OCI-LY7 (cell line): ENCODE data around the gene PAX7. TPM values are rescaled to one million over a fixed set of nuclear protein-coding genes. Genes with fewer than 3 reads are reported as not detected.

Experiments used
- BruUV-seq: library from RNA; stranded (reverse); fragments of 400-500 nt; replicated peaks from 2 replicates; lab custom pipeline; 2021; lab: Mats Ljungman, UMichigan
- CTCF ChIA-PET: fragments of 300-600 bp; sonication (Branson Sonifier 250); formaldehyde crosslinking; loops from one replicate; lab custom pipeline; 2022; ENCODE audit warnings: antibody characterized with exemption; ENCODE audit not compliant: unreplicated experiment; lab: Charles Lee
- POLR2A ChIA-PET: fragments of 300-600 bp; sonication (Branson Sonifier 250); formaldehyde crosslinking; loops from one replicate; lab custom pipeline; 2022; ENCODE audit warnings: antibody characterized with exemption; lab: Charles Lee
- DNase-seq: peaks from one replicate; pipeline ENCODE4 v3.0.0-alpha.2; 2015; ENCODE audit warnings: low spot score
- H2AFZ ChIP-seq: fragments of 200-600 bp; sonication (generic), shearing (Covaris generic); 2 replicates; pipeline ENCODE4 v1.6.1; 2014; ENCODE audit warnings: mild to moderate bottlenecking, antibody characterized with exemption, low read length, moderate library complexity
- H3K27ac ChIP-seq: fragments of 200-600 bp; sonication (generic); 2 replicates; pipeline ENCODE4 v1.5.1; 2014; ENCODE audit warnings: mixed run types, low read depth, mild to moderate bottlenecking, moderate library complexity, low read length, inconsistent platforms; ENCODE audit not compliant: poor library complexity, severe bottlenecking
- H3K36me3 ChIP-seq: fragments of 200-600 bp; sonication (generic); 2 replicates; pipeline ENCODE4 v1.6.1; 2014; ENCODE audit warnings: mild to moderate bottlenecking, antibody characterized with exemption, low read length, moderate library complexity, mixed read lengths; ENCODE audit not compliant: insufficient read depth
- H3K4me1 ChIP-seq: fragments of 200-600 bp; sonication (generic); 2 replicates; pipeline ENCODE4 v1.5.1; 2014; ENCODE audit warnings: mild to moderate bottlenecking, low read length; ENCODE audit not compliant: insufficient read depth, poor library complexity, severe bottlenecking
- H3K4me2 ChIP-seq: fragments of 200-600 bp; sonication (generic); 2 replicates; pipeline ENCODE4 v1.6.1; 2014; ENCODE audit warnings: mild to moderate bottlenecking, low read length
- H3K4me3 ChIP-seq: fragments of 200-600 bp; sonication (generic); 2 replicates; pipeline ENCODE4 v1.5.1; 2014; ENCODE audit warnings: mild to moderate bottlenecking, low read depth, low read length; ENCODE audit not compliant: poor library complexity, severe bottlenecking
- H3K79me2 ChIP-seq: fragments of 200-600 bp; sonication (generic); 2 replicates; pipeline ENCODE4 v1.6.1; 2016; ENCODE audit warnings: low read depth, mild to moderate bottlenecking, low read length, moderate library complexity, mixed read lengths; ENCODE audit not compliant: insufficient read depth
- H3K9me2 ChIP-seq: fragments of 200-600 bp; sonication (generic); 2 replicates; pipeline ENCODE4 v1.6.1; 2016; ENCODE audit warnings: mild to moderate bottlenecking, low read length, mixed read lengths; ENCODE audit not compliant: insufficient read depth
- H3K9me3 ChIP-seq: fragments of 200-600 bp; sonication (generic); 2 replicates; pipeline ENCODE4 v1.6.1; 2014; ENCODE audit warnings: mild to moderate bottlenecking, mixed run types, low read length, mixed read lengths
- H4K20me1 ChIP-seq: fragments of 200-600 bp; sonication (generic); 2 replicates; pipeline ENCODE4 v1.6.1; 2014; ENCODE audit warnings: mild to moderate bottlenecking, antibody characterized with exemption, low read length, moderate library complexity, mixed read lengths; ENCODE audit not compliant: insufficient read depth
- EZH2phosphoT487 ChIP-seq: fragments of 200-600 bp; sonication (generic); IDR thresholded peaks from 2 replicates; pipeline ENCODE4 v1.6.1; 2018; ENCODE audit warnings: low read depth, borderline replicate concordance, mild to moderate bottlenecking, mixed run types, antibody characterized with exemption, low read length, moderate library complexity, mixed read lengths
- intact Hi-C: fragments of 100-400 bp; cut with micrococcal nuclease; formaldehyde crosslinking; loops from one replicate; pipeline ENCODE4 v1.10.0; 2022; ENCODE audit not compliant: unreplicated experiment
- total RNA-seq, 2 experiments: library from RNA; depleted of rRNA in 1 of 2; stranded (reverse); fragments of >200 nt in 1 of 2; shearing (Covaris generic) in 1 of 2; gene quantifications; 2 replicates each; pipeline ENCODE4 v1.2.3, GENCODE V29; 2014 to 2022
- TF ChIP-seq, protein P1 (sequence below): fragments of 200-600 bp; sonication (generic); conservative IDR thresholded peaks from 2 replicates; pipeline ENCODE4 v1.5.1; 2014; ENCODE audit warnings: mild to moderate bottlenecking, antibody characterized with exemption, low read length, moderate library complexity, mixed read lengths

Gene PAX7
- total RNA-seq, 2 experiments from 2014 or later: not detected

DNA sequence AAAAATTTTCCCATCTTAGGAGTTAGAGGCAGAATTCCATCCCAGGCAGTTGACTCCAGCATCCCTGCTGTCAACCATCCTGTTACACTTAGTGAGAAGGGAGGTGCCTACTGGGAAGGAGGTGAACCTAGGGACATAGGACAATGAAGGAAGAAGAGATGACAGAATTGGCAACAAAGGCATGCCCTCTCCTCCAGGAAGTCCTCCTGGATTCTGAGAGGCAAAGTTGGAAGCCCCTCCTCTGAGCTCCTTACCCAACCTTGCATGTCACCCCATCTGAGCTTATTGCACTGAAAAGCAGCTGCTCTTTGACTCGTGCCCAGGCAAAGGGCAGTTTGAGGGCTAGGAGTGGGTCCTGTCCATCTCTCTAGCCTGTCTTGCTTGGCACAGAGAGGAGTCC is 66.9 kb downstream of the PAX7 start:
- Histone ChIP-seq H4K20me1 (no peaks in the 10 kb centered on the region), H3K9me2 (no peaks in the 10 kb centered on the region), H2AFZ (no peak overlapping the region), H3K9me3 (no peaks in the 10 kb centered on the region), H3K27ac (no peak overlapping the region), H3K36me3 (no peaks in the 10 kb centered on the region), H3K4me3 (no peak overlapping the region), H3K4me1 (no peaks in the 10 kb centered on the region), H3K79me2 (no peaks in the 10 kb centered on the region), H3K4me2 (no peak overlapping the region)
- DNase-seq: no peak
- ChIA-PET CTCF (no interaction called here), POLR2A (no interaction called here)
- BruUV-seq: no TSS peak
- intact Hi-C loops: no loop called here
- TF ChIP-seq, protein P1, sequence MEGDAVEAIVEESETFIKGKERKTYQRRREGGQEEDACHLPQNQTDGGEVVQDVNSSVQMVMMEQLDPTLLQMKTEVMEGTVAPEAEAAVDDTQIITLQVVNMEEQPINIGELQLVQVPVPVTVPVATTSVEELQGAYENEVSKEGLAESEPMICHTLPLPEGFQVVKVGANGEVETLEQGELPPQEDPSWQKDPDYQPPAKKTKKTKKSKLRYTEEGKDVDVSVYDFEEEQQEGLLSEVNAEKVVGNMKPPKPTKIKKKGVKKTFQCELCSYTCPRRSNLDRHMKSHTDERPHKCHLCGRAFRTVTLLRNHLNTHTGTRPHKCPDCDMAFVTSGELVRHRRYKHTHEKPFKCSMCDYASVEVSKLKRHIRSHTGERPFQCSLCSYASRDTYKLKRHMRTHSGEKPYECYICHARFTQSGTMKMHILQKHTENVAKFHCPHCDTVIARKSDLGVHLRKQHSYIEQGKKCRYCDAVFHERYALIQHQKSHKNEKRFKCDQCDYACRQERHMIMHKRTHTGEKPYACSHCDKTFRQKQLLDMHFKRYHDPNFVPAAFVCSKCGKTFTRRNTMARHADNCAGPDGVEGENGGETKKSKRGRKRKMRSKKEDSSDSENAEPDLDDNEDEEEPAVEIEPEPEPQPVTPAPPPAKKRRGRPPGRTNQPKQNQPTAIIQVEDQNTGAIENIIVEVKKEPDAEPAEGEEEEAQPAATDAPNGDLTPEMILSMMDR: no peak
- no peak for TF ChIP-seq EZH2phosphoT487

DNA sequence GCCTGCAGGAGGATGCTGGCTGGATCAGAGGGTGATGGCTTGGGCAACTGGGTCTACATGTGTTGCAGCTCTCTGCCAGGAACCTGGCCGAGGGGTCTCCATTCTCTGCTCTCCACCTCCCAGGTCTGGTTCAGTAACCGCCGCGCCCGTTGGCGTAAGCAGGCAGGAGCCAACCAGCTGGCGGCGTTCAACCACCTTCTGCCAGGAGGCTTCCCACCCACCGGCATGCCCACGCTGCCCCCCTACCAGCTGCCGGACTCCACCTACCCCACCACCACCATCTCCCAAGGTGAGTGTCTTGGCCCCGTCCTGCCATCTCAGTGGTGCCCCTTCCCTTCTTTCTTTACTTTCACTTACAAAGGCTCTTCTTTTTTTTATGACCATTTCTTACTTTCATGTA is 69.9 kb downstream of the PAX7 start:
- ChIA-PET POLR2A (no interaction called here), CTCF (no interaction called here)
- H3K4me2 ChIP-seq: no peak overlapping the region
- H3K36me3 ChIP-seq: no peaks in the 10 kb centered on the region
- intact Hi-C loops: no loop called here
- H4K20me1 ChIP-seq: no peaks in the 10 kb centered on the region
- no peak for TF ChIP-seq EZH2phosphoT487
- TF ChIP-seq, protein P1: no peak
- no peaks in the 10 kb centered on the region for H3K79me2 ChIP-seq
- BruUV-seq: no TSS peak
- no peak overlapping the region for H2AFZ ChIP-seq
- H3K27ac ChIP-seq: no peak overlapping the region
- no peaks in the 10 kb centered on the region for H3K4me1 ChIP-seq
- no peak overlapping the region for H3K4me3 ChIP-seq
- H3K9me2 ChIP-seq: no peaks in the 10 kb centered on the region
- no peaks in the 10 kb centered on the region for H3K9me3 ChIP-seq
- DNase-seq: no peak

DNA sequence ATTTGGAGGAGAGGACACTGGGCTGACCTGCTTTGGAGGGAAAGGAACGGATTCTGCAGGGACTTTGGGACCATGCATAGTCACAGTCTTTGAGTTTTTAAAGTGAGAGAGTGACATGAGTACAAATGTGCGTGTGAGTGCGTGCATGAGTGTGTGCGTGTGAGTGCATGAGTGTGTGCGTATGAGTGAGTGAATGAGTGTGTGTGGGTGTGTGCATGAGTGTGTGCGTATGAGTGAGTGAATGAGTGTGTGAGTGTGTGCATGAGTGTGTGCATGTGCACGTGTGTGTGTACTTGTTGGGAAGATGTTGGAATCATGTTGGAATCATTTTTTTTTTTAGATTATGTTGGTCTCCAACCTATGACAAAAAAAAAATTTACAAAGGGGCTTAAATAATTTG is 70.5 kb downstream of the PAX7 start:
- Histone ChIP-seq H3K4me2 (no peak overlapping the region), H2AFZ (no peak overlapping the region), H3K36me3 (no peaks in the 10 kb centered on the region), H3K9me3 (no peaks in the 10 kb centered on the region), H3K4me3 (no peak overlapping the region), H3K9me2 (no peaks in the 10 kb centered on the region), H3K79me2 (no peaks in the 10 kb centered on the region), H4K20me1 (no peaks in the 10 kb centered on the region), H3K27ac (no peak overlapping the region), H3K4me1 (no peaks in the 10 kb centered on the region)
- TF ChIP-seq, protein P1: no peak
- no peak for TF ChIP-seq EZH2phosphoT487
- ChIA-PET CTCF (no interaction called here), POLR2A (no interaction called here)
- no TSS peak for BruUV-seq
- intact Hi-C loops: no loop called here
- DNase-seq: no peak
